CD4-positive, alpha-beta T cell treated with Interleukin-12 subunit alpha and Interleukin-12 subunit beta, for 1 hour (primary cell): ENCODE measurements around the gene PACSIN3.

Experiments used
- DNase-seq: peaks from one replicate; pipeline ENCODE4 v3.0.0-alpha.2; 2020

The PACSIN3 gene

GRCh38 chr11:47175746-47176327 lies 10.4 kb downstream of the PACSIN3 start:
- DNase-seq = no peak

GRCh38 chr11:47172740-47173336 lies 13.4 kb downstream of the PACSIN3 start:
- DNase-seq = no peak

- DNase-seq = no peak
Measured at GRCh38 chr11:47171856-47172255, 14.4 kb downstream of the PACSIN3 start.

GRCh38 chr11:47171061-47171838 lies 15.0 kb downstream of the PACSIN3 start:
- DNase-seq = no peak

GRCh38 chr11:47166368-47166767 lies 19.9 kb downstream of the PACSIN3 start:
- DNase-seq = no peak

GRCh38 chr11:47165253-47165840 lies 20.9 kb downstream of the PACSIN3 start:
- DNase-seq = no peak

- no peak for DNase-seq
Measured at GRCh38 chr11:47164321-47164720, 21.9 kb downstream of the PACSIN3 start.

- no peak for DNase-seq
Measured at GRCh38 chr11:47163898-47164297, 22.3 kb downstream of the PACSIN3 start.

- DNase-seq = no peak
Measured at GRCh38 chr11:47163193-47163592, 23.0 kb downstream of the PACSIN3 start.

- DNase-seq = no peak
Measured at GRCh38 chr11:47162426-47162825, 23.8 kb downstream of the PACSIN3 start.

GRCh38 chr11:47161890-47162289 lies 24.3 kb downstream of the PACSIN3 start:
- no peak for DNase-seq

- DNase-seq = peak; percentile 63
Measured at GRCh38 chr11:47161134-47161854, 24.9 kb downstream of the PACSIN3 start.

GRCh38 chr11:47160753-47161133 lies 25.5 kb downstream of the PACSIN3 start:
- no peak for DNase-seq

GRCh38 chr11:47158242-47158641 lies 28.0 kb downstream of the PACSIN3 start:
- no peak for DNase-seq

- DNase-seq = no peak
Measured at GRCh38 chr11:47157805-47158204, 28.4 kb downstream of the PACSIN3 start.

- no peak for DNase-seq
Measured at GRCh38 chr11:47156951-47157350, 29.3 kb downstream of the PACSIN3 start.

GRCh38 chr11:47156333-47156732 lies 29.9 kb downstream of the PACSIN3 start:
- no peak for DNase-seq

- DNase-seq = no peak
Measured at GRCh38 chr11:47155879-47156278, 30.4 kb downstream of the PACSIN3 start.

- DNase-seq = peak; percentile 31
Measured at GRCh38 chr11:47154616-47155570, 31.3 kb downstream of the PACSIN3 start.

- DNase-seq = peak; percentile 50
Measured at GRCh38 chr11:47152953-47153950, 33.0 kb downstream of the PACSIN3 start.
